NCI-H187 (cell line): ENCODE results near the gene C4orf51.

Experiments used
- DNase-seq, 2 experiments: peaks; one replicate each; lab custom pipeline; 2025; lab: John Stamatoyannopoulos, UW

C4orf51 gene

DNA sequence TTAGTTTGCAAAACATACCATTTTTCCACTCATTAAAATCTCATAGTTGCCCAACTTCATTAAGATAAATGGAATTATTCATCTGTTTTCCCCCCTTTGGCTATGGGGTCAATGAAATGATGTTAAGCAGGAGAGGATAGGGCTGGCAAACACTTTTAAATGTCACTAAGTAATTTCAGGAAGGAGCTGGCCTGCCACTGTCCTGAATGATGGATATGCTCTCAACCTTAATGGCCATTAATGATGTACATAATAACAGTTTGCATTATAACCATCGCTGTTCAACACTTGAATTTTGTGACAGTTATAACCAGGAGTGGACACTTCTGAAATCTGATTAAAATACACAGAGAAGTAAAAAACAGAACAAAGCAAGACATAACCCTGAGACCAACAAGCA lies 77.2 kb downstream of the C4orf51 start:
- no peak for DNase-seq

DNA sequence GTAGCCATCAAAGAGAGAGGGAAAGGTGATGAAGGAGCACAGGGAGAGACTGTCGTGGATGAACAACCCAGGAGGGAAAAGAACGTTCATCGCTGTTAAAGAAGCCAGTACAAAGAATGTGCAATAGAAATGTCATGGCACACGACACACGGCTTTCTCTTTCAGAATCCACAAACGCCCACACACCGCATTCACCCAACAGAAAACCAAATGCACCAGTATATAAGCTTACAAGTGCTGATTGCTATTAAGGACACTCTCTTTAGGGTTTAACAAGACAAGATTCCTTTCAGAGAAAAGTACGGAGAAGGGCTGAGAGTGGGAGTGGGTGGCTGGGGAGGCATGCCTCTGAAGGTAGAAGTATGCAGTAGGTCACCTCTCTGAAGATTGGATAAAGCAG lies 80.2 kb downstream of the C4orf51 start:
- no peak for DNase-seq

DNA sequence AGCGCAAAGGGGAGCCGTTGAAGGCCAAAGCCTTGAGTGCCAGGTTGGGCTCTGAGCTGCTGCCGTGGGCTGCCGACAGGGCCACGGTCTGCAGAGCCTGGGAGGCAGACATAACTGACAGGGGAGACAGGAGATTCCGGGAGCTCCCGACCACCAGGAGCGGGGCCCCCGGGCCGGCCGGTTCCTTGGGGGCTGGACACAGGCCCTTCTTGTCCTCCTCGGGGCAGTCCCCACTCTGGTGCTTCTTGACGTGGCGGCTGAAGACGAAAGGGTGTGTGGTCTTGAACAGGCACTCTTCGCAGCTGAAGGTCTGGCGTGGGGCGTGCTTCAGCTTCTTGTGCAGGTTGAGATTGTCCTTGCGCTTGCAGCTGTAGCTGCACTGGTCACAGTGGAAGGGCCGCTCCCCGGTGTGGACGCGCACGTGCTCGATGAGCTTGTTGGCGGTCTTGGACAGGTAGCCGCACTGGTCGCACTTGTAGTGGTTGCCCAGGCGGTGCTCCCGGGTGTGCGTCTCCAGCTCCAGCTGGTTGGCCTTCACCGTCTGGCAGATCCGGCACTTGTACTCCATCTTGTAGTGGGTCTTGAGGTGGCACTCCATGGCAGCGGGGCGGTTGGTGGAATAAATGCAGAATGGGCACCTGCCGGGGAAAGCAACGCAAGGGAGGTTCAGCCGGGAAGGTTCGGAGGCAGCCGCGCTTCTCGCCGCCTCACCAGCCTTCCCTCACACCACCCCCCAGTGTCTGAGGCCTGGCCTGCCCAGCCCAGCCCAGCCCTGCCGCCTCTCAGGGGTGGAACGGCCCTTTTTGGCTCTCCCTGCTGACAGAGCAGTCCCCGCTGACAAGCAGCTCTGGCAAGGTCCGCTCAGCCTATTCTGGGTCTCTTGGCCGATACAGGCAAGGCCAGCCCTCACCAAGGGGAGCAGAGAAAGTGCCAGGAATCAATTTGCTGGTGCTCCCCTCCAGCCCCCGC lies 81.3 kb downstream of the C4orf51 start:
- no peak for DNase-seq

DNA sequence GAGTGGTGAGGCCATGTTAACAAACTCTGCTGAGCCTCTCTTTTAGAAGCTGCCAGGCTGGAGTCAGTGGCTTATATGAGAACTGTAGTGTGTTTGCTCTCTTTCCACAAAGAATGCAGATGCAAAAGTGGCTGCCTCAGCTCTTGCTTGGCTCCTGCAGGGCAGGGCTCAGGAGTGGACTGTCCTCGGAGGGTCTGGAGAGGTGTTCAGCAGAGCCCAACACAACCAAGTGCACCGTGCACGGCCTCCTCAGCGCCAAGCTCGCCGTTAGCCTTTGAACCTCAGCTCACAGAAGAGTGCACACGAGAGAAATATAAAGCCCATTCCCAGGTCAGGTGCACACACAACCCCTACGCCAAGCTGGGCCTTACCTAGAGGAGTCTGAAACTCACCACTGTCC lies 82.8 kb downstream of the C4orf51 start:
- no peak for DNase-seq

DNA sequence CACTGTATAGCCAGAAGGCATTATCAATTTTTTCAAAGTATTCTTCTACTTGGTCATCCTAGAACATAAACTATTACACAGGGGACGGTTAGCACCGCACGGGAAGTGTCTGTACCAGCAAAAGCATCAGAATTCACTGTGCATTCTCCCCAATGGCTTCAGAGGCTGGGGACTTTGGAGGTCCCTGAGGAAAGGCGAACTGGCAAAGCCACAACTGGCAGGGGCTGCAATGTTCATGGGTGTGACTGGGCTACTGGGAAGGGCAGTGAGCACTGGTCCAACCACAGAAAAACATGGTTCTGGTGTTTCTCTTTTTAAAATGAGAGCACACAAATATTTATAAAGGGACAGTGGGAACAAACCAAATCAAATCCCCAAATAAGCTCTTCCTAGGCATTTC lies 83.5 kb downstream of the C4orf51 start:
- DNase-seq, result no peak

DNA sequence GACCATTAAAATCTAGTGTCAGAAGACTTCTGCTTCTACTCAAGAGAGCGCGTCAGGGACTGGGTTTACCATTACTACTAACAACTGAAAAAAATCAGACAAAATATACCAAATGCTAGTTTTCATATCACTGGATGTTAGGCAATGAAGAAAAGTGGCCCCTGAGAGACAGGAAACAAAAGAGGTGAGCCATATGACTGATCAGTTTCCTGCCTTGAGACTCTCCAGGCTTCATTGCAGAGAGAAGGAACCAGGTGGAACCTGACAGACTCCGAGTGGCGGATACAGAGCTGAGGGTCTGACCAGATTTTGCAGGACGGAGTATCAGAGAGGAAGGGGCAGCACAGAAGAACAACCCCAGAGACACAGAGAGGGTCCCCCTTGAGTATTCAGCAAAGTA lies 86.3 kb downstream of the C4orf51 start:
- no peak for DNase-seq

DNA sequence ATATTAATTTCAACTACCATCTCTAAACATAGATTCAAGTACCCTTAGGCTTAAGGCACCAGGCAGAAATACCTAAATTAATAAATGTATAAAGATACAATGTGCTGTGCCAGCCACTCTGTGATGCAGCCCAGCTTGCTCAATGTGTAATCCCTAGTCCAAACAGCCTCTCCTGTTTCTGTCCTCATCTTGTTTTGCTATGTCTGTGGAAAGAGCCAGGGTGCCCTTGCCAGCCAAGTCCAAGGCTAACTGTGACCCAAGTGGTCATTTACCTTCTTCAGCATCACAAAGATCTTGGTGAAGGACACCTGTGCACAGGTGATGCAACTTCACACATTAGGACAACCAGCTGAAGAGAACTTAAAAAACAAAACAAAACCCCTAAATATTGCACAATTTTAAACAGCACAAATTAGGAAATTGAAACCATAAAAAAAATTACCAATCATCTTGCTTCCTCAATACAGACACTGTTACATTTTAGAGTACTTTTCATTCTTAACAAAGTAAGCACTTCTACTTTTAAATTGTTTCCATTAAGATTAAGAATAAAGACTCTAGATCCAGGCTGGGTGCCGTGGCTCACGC lies 89.6 kb downstream of the C4orf51 start:
- no peak for DNase-seq

DNA sequence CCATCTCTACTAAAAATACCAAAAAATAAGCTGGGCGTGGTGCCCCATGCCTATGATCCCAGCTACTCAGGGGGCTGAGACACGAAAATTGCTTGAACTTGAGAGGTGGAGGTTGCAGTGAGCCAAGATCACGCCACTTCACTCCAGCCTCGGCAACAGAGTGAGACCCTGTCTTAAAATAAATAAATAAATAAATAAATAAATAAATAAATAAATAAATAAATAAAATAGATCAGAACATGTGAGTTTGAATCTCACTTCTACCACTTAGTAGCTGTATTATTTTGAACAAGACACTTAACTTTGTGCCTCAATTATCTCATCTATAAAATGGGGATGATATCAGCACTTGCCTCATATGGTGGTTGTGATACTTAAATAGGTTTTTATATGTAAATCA lies 90.2 kb downstream of the C4orf51 start:
- no peak for DNase-seq

DNA sequence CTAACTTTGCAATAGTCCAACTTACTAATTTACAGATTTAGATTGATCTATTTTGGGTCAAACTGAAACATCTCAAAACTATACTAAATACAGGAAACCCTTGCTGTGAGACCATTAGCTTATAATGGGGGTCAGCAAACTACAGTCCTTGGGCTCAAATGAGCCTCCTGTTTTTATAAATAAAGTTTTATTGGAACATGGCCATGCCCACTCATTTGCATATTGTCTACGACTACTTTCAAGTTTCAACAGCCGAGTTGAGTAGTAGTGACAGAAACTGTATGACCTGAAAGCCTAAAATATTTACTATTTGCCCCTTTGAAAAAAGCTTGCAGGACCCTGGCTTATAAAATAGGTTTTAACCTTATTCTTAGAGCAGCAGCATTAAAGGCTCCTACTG lies 92.4 kb downstream of the C4orf51 start:
- DNase-seq, result no peak

DNA sequence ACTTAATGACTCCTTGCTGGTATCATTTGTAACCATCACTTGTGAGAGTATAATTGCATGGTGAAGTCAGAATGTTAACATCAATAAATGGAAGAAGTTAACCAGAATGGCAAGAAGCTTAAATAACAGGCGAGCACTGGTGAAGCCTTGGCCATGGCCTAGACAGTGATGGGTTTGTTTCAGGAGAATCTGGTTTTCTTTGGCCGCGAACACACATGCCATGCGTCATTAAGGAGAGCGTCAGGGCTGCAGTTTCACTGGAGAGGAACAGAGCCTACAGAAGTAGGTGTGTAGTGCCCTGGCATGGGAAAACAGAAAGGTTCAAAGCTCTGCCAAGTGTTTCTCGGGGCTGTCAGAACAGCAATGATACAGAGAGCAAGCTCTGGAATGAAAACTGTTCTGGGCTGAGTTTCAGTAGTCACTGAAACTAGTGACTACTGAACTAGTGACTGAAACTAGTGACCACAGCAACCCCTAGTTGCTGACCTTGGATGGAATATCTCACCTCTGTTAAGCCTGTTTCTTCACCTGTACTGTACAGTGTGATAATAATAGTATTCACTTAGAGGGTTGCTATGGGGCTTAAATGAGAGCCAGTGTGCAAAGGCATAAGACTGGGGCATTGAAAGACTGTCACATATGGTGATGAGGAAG lies 93.8 kb downstream of the C4orf51 start:
- DNase-seq, result no peak

DNA sequence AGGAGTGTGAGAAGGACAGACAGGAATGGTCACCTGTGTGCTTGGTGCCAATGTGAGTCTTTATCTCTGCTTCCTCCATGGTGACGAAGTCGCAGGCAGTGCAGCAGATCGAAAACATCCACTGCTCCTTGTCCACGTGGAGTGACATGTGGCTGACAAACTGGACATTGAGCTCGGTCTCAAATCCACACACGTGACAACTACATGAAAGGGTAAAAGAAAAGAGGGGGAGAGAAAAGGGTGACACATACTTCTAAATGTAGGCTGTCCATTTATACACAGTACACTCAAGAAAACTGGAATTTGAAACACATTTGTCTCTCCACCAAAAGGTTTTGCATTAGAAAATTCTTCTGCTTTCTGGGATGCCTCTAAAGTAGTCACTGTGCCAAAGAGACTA lies 94.5 kb downstream of the C4orf51 start:
- DNase-seq, result no peak

DNA sequence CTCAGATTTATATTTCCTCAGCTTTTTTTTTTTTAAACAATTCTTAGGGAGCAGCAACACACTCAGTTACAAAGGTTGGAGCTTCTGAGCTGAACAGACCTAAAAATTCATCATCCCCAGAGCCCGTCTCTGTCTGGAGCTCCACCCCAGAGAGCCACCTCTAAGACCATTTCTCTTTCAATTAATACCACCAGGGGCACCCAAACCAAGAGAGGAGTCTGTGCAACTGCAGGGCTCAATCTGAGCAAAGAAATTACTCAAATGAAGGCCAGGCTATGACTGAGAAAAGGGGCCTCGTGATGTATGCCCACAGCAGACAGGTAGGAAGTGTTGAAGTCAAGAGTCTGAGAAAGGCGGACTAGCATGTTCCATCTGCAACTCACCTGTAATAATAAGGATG lies 95.5 kb downstream of the C4orf51 start:
- DNase-seq, result no peak

DNA sequence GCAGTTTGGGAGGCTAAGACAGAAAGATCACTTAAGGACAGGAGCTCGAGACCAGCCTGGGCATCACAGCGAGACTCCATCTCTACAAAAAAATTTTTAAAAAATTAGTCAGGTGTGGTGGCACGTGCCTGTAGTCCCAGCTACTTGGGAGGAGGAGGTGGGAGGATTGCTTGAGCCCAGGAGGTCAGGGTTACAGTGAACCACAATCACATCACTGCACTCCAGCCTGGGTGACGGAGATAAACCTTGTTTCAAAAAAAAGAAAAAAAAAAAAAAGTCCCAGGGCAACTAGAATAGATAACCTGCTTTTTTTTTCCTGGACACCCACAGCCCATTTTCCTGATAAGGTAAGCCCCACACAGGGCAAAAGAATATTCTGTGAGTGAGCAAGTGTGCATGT lies 96.3 kb downstream of the C4orf51 start:
- no peak for DNase-seq

DNA sequence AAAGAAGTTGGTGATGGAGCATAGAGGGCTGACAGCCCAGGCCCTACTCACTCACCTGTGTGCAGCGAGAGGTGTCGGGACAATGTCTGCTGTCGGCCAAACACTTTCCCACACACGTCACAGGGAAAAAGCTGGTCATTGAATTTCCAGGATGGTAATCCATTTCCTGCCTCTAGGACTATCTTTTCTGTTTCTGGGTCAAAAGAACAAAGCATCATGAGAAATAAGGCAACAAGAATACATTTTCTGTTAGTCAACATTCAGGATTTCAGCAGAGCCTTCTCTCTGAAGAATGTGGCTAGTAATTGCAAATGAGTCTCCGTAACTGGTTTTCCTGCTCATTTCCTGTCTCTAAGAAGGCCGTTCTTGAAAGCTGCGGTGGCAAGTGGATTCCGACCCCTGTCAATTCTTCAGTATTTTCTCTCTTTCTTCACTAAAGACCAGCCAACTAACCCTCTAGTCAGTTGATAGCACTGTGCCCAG lies 99.4 kb downstream of the C4orf51 start:
- DNase-seq, result no peak

DNA sequence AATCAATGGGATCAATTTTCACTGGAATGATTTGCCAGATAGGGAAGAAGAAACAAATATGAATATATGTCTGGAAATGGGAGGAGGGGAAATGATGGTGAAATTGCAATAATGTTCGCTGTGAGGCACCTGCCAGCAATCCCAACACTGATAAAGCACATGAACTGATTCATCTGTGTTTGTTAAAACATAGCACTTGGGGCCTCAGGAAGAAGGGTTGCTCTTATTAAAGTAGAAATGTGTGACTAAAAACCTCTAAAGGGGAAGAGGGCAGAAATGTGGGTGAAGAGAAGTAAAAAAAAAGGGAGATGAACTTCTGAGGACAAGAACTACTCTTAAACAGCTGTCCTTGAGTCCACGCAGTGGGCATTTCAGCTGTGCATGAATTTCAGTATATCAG lies 101.4 kb downstream of the C4orf51 start:
- no peak for DNase-seq
